Measurements from ENCODE around the gene MKRN2.
"Not testable (repeated sequence)": the region's sequence is repeated elsewhere in the genome, so short reads cannot be mapped to it uniquely, and the experiment has no call there.

MKRN2 gene

GRCh38 chr3:12627370-12627769, 70.5 kb downstream of the MKRN2 start:
- DNase-seq (ENCODE audit: low spot score in 2 of 2) (no peak), ATAC-seq (peak; percentile 59)
- H3K27ac Mint-ChIP-seq = peak overlapping the region; percentile 73
- peaks cover under 1% of the 10 kb centered on the region for H3K36me3 Mint-ChIP-seq
- no peaks in the 10 kb centered on the region for H3K9me3 Mint-ChIP-seq
- no peak overlapping the region for H3K4me3 Mint-ChIP-seq
- H3K4me1 Mint-ChIP-seq = peaks cover 42% of the 10 kb centered on the region

GRCh38 chr3:12628813-12629212, 71.9 kb downstream of the MKRN2 start:
- Mint-ChIP-seq H3K36me3 (peaks cover 12% of the 10 kb centered on the region), H3K27ac (no peak overlapping the region), H3K9me3 (no peaks in the 10 kb centered on the region), H3K4me1 (peaks cover 43% of the 10 kb centered on the region), H3K4me3 (no peak overlapping the region)
- no peak for DNase-seq (ENCODE audit: low spot score in 2 of 2)
- ATAC-seq = no peak

- Mint-ChIP-seq H3K9me3 (no peaks in the 10 kb centered on the region), H3K4me1 (peaks cover 37% of the 10 kb centered on the region), H3K27ac (no peak overlapping the region), H3K4me3 (no peak overlapping the region), H3K36me3 (peaks cover 16% of the 10 kb centered on the region)
- ATAC-seq = no peak
- DNase-seq (ENCODE audit: low spot score in 2 of 2) = no peak
Measured at GRCh38 chr3:12629560-12629959, 72.7 kb downstream of the MKRN2 start.

DNA sequence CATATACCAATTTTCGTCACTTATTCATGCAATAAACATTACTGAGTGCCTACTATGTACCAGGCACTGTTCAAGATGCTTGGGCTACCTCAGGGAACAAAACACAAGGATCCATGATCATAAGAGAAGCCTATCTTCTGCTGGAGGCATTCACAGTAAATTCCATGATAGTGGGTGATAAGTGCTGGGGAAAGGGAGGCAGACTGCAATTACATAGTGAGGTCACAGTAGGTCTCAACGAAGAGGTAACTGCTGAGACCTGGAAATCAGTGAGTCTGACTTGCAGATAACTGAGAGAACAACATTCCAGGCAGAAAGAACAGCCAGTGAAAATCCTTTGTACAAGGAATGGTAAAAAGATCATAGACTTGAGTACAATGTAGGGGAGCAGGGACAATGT, 73.4 kb downstream of the MKRN2 start:
- DNase-seq (ENCODE audit: low spot score in 2 of 2) = no peak
- peaks cover 23% of the 10 kb centered on the region for H3K36me3 Mint-ChIP-seq
- H3K9me3 Mint-ChIP-seq = no peaks in the 10 kb centered on the region
- peak overlapping the region; percentile 7 for H3K27ac Mint-ChIP-seq
- peaks cover 33% of the 10 kb centered on the region for H3K4me1 Mint-ChIP-seq
- no peak overlapping the region for H3K4me3 Mint-ChIP-seq
- no peak for ATAC-seq

DNA sequence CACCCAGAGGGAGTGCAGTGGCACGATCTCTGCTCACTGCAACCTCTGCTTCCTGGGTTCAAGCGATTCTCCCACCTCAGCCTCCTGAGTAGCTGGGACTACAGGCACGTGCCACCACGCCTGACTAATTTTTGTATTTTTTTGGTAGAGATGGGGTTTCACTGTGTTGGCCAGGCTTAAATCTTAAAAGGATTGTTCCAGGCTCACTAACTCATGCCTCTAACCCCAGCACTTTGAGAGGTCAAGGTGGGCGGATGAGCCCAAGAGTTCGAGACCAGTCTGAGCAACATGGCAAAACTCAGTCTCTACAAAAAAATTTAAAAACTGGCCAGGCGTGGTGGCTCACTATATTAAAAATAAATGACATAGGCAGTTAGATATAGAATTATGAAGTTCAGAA, 74.0 kb downstream of the MKRN2 start:
- not testable (repeated sequence) for DNase-seq (ENCODE audit: low spot score in 2 of 2); H3K9me3 Mint-ChIP-seq; H3K4me3 Mint-ChIP-seq; ATAC-seq
- H3K36me3 Mint-ChIP-seq = peaks cover 23% of the 10 kb centered on the region
- H3K4me1 Mint-ChIP-seq = peaks cover 28% of the 10 kb centered on the region
- H3K27ac Mint-ChIP-seq = peak overlapping the region; percentile 7

GRCh38 chr3:12632523-12632922, 75.6 kb downstream of the MKRN2 start:
- H3K4me1 Mint-ChIP-seq = peaks cover 23% of the 10 kb centered on the region
- H3K27ac Mint-ChIP-seq = no peak overlapping the region
- peaks cover 27% of the 10 kb centered on the region for H3K36me3 Mint-ChIP-seq

DNA sequence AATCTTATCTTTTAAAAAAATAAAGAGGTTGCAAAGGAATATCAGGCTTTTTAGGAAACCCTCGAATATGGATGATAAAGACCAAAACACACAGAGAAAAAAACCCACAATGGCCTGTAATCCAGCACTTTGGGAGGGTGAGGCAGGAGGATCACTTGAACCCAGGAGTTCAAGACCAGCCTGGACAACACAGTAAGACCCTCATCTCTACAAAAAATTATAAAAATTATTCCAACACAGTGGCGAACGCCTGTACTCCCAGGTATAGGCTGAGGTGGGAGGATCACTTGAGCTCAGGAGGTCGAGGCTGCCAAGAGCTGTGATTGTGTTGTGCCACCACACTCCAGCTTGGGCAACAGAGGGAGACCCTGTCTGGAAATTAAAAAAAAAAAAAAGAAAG, 76.2 kb downstream of the MKRN2 start:
- no peak for DNase-seq (ENCODE audit: low spot score in 2 of 2)
- no peak for ATAC-seq
- H3K9me3 Mint-ChIP-seq = no peaks in the 10 kb centered on the region
- H3K36me3 Mint-ChIP-seq = peaks cover 33% of the 10 kb centered on the region
- no peak overlapping the region for H3K4me3 Mint-ChIP-seq
- peaks cover 25% of the 10 kb centered on the region for H3K4me1 Mint-ChIP-seq
- H3K27ac Mint-ChIP-seq = no peak overlapping the region

More at GRCh38 chr3:12632523-12632922, 75.6 kb downstream of the MKRN2 start:
- no peak for DNase-seq (ENCODE audit: low spot score in 2 of 2)
- Mint-ChIP-seq H3K4me3 (no peak overlapping the region), H3K9me3 (no peaks in the 10 kb centered on the region)
- ATAC-seq = no peak
